ENCODE measurements around the gene TPPP.
A peak's percentile ranks its signal among the peaks of the same experiment; 100 is the strongest.

The TPPP gene

GRCh38 chr5:622359-622758 is 70.8 kb downstream of the TPPP start:
- no peaks in the 10 kb centered on the region for H3K27me3 ChIP-seq (ENCODE audit: control insufficient read depth, insufficient read depth, low read length)
- no peak overlapping the region for H3K27ac ChIP-seq (ENCODE audit: low read length)
- H3K9me3 ChIP-seq (ENCODE audit: control insufficient read depth, low read depth, low read length): no peaks in the 10 kb centered on the region
- no peak overlapping the region for H3K4me3 ChIP-seq (ENCODE audit: low read length)
- peaks cover 47% of the 10 kb centered on the region for H3K36me3 ChIP-seq (ENCODE audit: control insufficient read depth, low read depth, low read length)
- no peaks in the 10 kb centered on the region for H3K4me1 ChIP-seq (ENCODE audit: control insufficient read depth, low read depth, low read length)
- H3K9ac ChIP-seq (ENCODE audit: low read length): no peak overlapping the region

GRCh38 chr5:621341-621761 is 71.8 kb downstream of the TPPP start:
- Histone ChIP-seq H3K27me3 (ENCODE audit: control insufficient read depth, insufficient read depth, low read length) (no peaks in the 10 kb centered on the region), H3K4me3 (ENCODE audit: low read length) (no peak overlapping the region), H3K27ac (ENCODE audit: low read length) (no peak overlapping the region), H3K36me3 (ENCODE audit: control insufficient read depth, low read depth, low read length) (peaks cover 37% of the 10 kb centered on the region), H3K9ac (ENCODE audit: low read length) (no peak overlapping the region), H3K4me1 (ENCODE audit: control insufficient read depth, low read depth, low read length) (no peaks in the 10 kb centered on the region), H3K9me3 (ENCODE audit: control insufficient read depth, low read depth, low read length) (no peaks in the 10 kb centered on the region)

GRCh38 chr5:620586-621180 is 72.5 kb downstream of the TPPP start:
- Histone ChIP-seq H3K4me3 (ENCODE audit: low read length) (no peak overlapping the region), H3K36me3 (ENCODE audit: control insufficient read depth, low read depth, low read length) (peaks cover 30% of the 10 kb centered on the region)

GRCh38 chr5:620152-620551 is 73.0 kb downstream of the TPPP start:
- Histone ChIP-seq H3K4me3 (ENCODE audit: low read length) (no peak overlapping the region), H3K27ac (ENCODE audit: low read length) (no peak overlapping the region), H3K4me1 (ENCODE audit: control insufficient read depth, low read depth, low read length) (no peaks in the 10 kb centered on the region), H3K9me3 (ENCODE audit: control insufficient read depth, low read depth, low read length) (no peaks in the 10 kb centered on the region), H3K9ac (ENCODE audit: low read length) (no peak overlapping the region), H3K36me3 (ENCODE audit: control insufficient read depth, low read depth, low read length) (peaks cover 26% of the 10 kb centered on the region), H3K27me3 (ENCODE audit: control insufficient read depth, insufficient read depth, low read length) (no peaks in the 10 kb centered on the region)

More at GRCh38 chr5:620586-621180, 72.5 kb downstream of the TPPP start:
- Histone ChIP-seq H3K27me3 (ENCODE audit: control insufficient read depth, insufficient read depth, low read length) (no peaks in the 10 kb centered on the region), H3K27ac (ENCODE audit: low read length) (no peak overlapping the region), H3K4me1 (ENCODE audit: control insufficient read depth, low read depth, low read length) (no peaks in the 10 kb centered on the region), H3K9ac (ENCODE audit: low read length) (no peak overlapping the region), H3K9me3 (ENCODE audit: control insufficient read depth, low read depth, low read length) (no peaks in the 10 kb centered on the region)

- Histone ChIP-seq H3K4me1 (ENCODE audit: control insufficient read depth, low read depth, low read length) (no peaks in the 10 kb centered on the region), H3K36me3 (ENCODE audit: control insufficient read depth, low read depth, low read length) (peaks cover 23% of the 10 kb centered on the region), H3K9ac (ENCODE audit: low read length) (no peak overlapping the region)
Measured at GRCh38 chr5:619444-619843, 73.7 kb downstream of the TPPP start.

GRCh38 chr5:618450-618849 is 74.7 kb downstream of the TPPP start:
- H3K4me1 ChIP-seq (ENCODE audit: control insufficient read depth, low read depth, low read length): no peaks in the 10 kb centered on the region
- H3K27ac ChIP-seq (ENCODE audit: low read length): no peak overlapping the region
- H3K9ac ChIP-seq (ENCODE audit: low read length): no peak overlapping the region
- no peaks in the 10 kb centered on the region for H3K27me3 ChIP-seq (ENCODE audit: control insufficient read depth, insufficient read depth, low read length)
- H3K9me3 ChIP-seq (ENCODE audit: control insufficient read depth, low read depth, low read length): no peaks in the 10 kb centered on the region
- peaks cover 23% of the 10 kb centered on the region for H3K36me3 ChIP-seq (ENCODE audit: control insufficient read depth, low read depth, low read length)
- H3K4me3 ChIP-seq (ENCODE audit: low read length): no peak overlapping the region

More at GRCh38 chr5:619444-619843, 73.7 kb downstream of the TPPP start:
- no peak overlapping the region for H3K27ac ChIP-seq (ENCODE audit: low read length)
- H3K4me3 ChIP-seq (ENCODE audit: low read length): no peak overlapping the region
- no peaks in the 10 kb centered on the region for H3K27me3 ChIP-seq (ENCODE audit: control insufficient read depth, insufficient read depth, low read length)
- H3K9me3 ChIP-seq (ENCODE audit: control insufficient read depth, low read depth, low read length): no peaks in the 10 kb centered on the region

- Histone ChIP-seq H3K9ac (ENCODE audit: low read length) (no peak overlapping the region), H3K4me3 (ENCODE audit: low read length) (no peak overlapping the region), H3K9me3 (ENCODE audit: control insufficient read depth, low read depth, low read length) (no peaks in the 10 kb centered on the region), H3K27ac (ENCODE audit: low read length) (no peak overlapping the region), H3K36me3 (ENCODE audit: control insufficient read depth, low read depth, low read length) (peaks cover 23% of the 10 kb centered on the region), H3K27me3 (ENCODE audit: control insufficient read depth, insufficient read depth, low read length) (no peaks in the 10 kb centered on the region), H3K4me1 (ENCODE audit: control insufficient read depth, low read depth, low read length) (peaks cover 3% of the 10 kb centered on the region)
Measured at GRCh38 chr5:617896-618295, 75.3 kb downstream of the TPPP start.

GRCh38 chr5:616484-617039 is 76.6 kb downstream of the TPPP start:
- Histone ChIP-seq H3K9ac (ENCODE audit: low read length) (no peak overlapping the region), H3K36me3 (ENCODE audit: control insufficient read depth, low read depth, low read length) (peaks cover 23% of the 10 kb centered on the region), H3K4me1 (ENCODE audit: control insufficient read depth, low read depth, low read length) (peaks cover 4% of the 10 kb centered on the region), H3K27ac (ENCODE audit: low read length) (no peak overlapping the region), H3K4me3 (ENCODE audit: low read length) (no peak overlapping the region), H3K27me3 (ENCODE audit: control insufficient read depth, insufficient read depth, low read length) (no peaks in the 10 kb centered on the region), H3K9me3 (ENCODE audit: control insufficient read depth, low read depth, low read length) (no peaks in the 10 kb centered on the region)

GRCh38 chr5:612498-613424 is 80.4 kb downstream of the TPPP start:
- Histone ChIP-seq H3K4me3 (ENCODE audit: low read length) (peak overlapping the region; percentile 87), H3K27ac (ENCODE audit: low read length) (no peak overlapping the region), H3K9ac (ENCODE audit: low read length) (peak overlapping the region; percentile 66), H3K36me3 (ENCODE audit: control insufficient read depth, low read depth, low read length) (no peaks in the 10 kb centered on the region), H3K27me3 (ENCODE audit: control insufficient read depth, insufficient read depth, low read length) (no peaks in the 10 kb centered on the region), H3K9me3 (ENCODE audit: control insufficient read depth, low read depth, low read length) (no peaks in the 10 kb centered on the region), H3K4me1 (ENCODE audit: control insufficient read depth, low read depth, low read length) (peaks cover 4% of the 10 kb centered on the region)

- no peaks in the 10 kb centered on the region for H3K9me3 ChIP-seq (ENCODE audit: control insufficient read depth, low read depth, low read length)
- peaks cover 4% of the 10 kb centered on the region for H3K4me1 ChIP-seq (ENCODE audit: control insufficient read depth, low read depth, low read length)
- peak within 1 kb of the TSS; percentile 87 for H3K4me3 ChIP-seq (ENCODE audit: low read length)
- H3K27me3 ChIP-seq (ENCODE audit: control insufficient read depth, insufficient read depth, low read length): no peaks in the 10 kb centered on the region
- no peak within 1 kb of the TSS for H3K27ac ChIP-seq (ENCODE audit: low read length)
- H3K9ac ChIP-seq (ENCODE audit: low read length): peak within 1 kb of the TSS; percentile 66
- no peaks in the 10 kb centered on the region for H3K36me3 ChIP-seq (ENCODE audit: control insufficient read depth, low read depth, low read length)
Measured at GRCh38 chr5:611731-612486, 81.2 kb downstream of the TPPP start, which contains the start of gene CEP72. TSS of gene CEP72 (plus strand) at chr5:612340. CDS start at chr5:612362, 22 bp downstream.
